Heart right ventricle (tissue), 16 donors: ENCODE data around the gene THRSP. TPM values are rescaled to one million over a fixed set of nuclear protein-coding genes. Genes with fewer than 3 reads are reported as not detected.

Experiments used
- ATAC-seq, 8 donors: fragments of 200-7000 bp; cut with Tn5 transposase; one replicate each; pipeline ENCODE4 v1.9.1; 2020; ENCODE audit warnings: mild to moderate bottlenecking in 8 of 8, moderate library complexity in 8 of 8, moderate number of reproducible peaks in 1 of 8
- DNase-seq, 2 donors: peaks; one replicate each; pipeline ENCODE4 v3.0.0-alpha.2; 2020
- H3K27ac ChIP-seq, 10 donors: fragments of 200-600 bp; sonication (generic) in 2 of 10; one replicate each; pipeline versions ENCODE4 v1.5.0 to v1.8.0; 2020 to 2022; ENCODE audit warnings: mild to moderate bottlenecking in 3 of 10
- H3K27me3 ChIP-seq, 7 donors: fragments of 200-600 bp; one replicate each; pipeline ENCODE4 v1.8.0; 2021 to 2022; ENCODE audit warnings: mild to moderate bottlenecking in 2 of 7
- H3K36me3 ChIP-seq, 9 donors: fragments of 200-600 bp; sonication (generic) in 1 of 9; one replicate each; pipeline versions ENCODE4 v1.5.0 to v1.8.0; 2020 to 2022; ENCODE audit warnings: mild to moderate bottlenecking in 2 of 9
- H3K4me1 ChIP-seq, 9 donors: fragments of 200-600 bp; sonication (generic) in 1 of 9; one replicate each; pipeline versions ENCODE4 v1.5.0 to v1.8.0; 2020 to 2022; ENCODE audit warnings: mild to moderate bottlenecking in 4 of 9
- H3K4me3 ChIP-seq, 10 donors: fragments of 200-600 bp; sonication (generic) in 2 of 10; one replicate each; pipeline versions ENCODE4 v1.5.0 to v1.8.0; 2020 to 2022; ENCODE audit warnings: mild to moderate bottlenecking in 7 of 10, moderate library complexity in 2 of 10
- H3K9me3 ChIP-seq, 11 donors: fragments of 200-600 bp in 10 of 11; sonication (generic) in 2 of 11; one replicate each; pipeline versions ENCODE4 v1.5.0 to v1.8.0; 2013 to 2022; ENCODE audit warnings: mild to moderate bottlenecking in 2 of 11, control low read depth in 1 of 11, moderate library complexity in 1 of 11
- CTCF ChIP-seq, 9 donors: fragments of 200-600 bp; sonication (generic) in 2 of 9; IDR thresholded peaks; one replicate each; pipeline versions ENCODE4 v1.5.0 to v1.8.0; 2021 to 2022; ENCODE audit warnings: antibody characterized with exemption in 9 of 9, mild to moderate bottlenecking in 5 of 9, moderate library complexity in 1 of 9
- WGBS, 2 donors: extraction: QIAGEN DNeasy Blood & Tissue Kit; methylation state at CpG; one replicate each; pipeline ENCODE4 v1.1.7; 2013; ENCODE audit warnings: inconsistent platforms in 1 of 2; 5-methylcytosine and 5-hydroxymethylcytosine counted together
- intact Hi-C, 10 donors: fragments of 100-400 bp; cut with DNase I; formaldehyde crosslinking; loops; one replicate each; pipeline versions ENCODE4 v1.11.1 to v1.14.2; 2022
- polyA plus RNA-seq, 2 donors: library from polyadenylated mRNA; stranded (reverse); fragments of 200-250 nt; gene quantifications; one replicate each; pipeline ENCODE4 v1.2.3, GENCODE V29; 2013
- total RNA-seq, 10 donors: library from RNA; stranded (reverse); fragmentation: NEBNext Ultra II Directional in 3 of 10; extraction: Animal tissue kit (Norgen Biotek cat#: 25700) in 3 of 10; gene quantifications; one replicate each; pipeline versions ENCODE4 v1.2.1 to v1.2.4, GENCODE V29; 2021 to 2023
- donor health status: Arrhythmogenic right ventricular cardiomyopathy.
- donor health status: ischemic (EF 13 %, LVEDD 7.1; RV severe dilation, severe dysfunction).
- donor health status: healthy with polysubstance abuse.
- donor health status: DM: no; HTN: yes; CAD: no.
- donor health status: DM: no; HTN: no; CAD: no.
- donor health status: ischemic (EF 25% LVEDD 6.9; RV normal size, moderate dysfunction).
- donor health status: ischemic (EF 25% LVEDD 5.7; RV mildly dilated, moderate dysfunction).
- donor health status: healthy.
- donor health status: DM: yes; HTN: yes; CAD: no.
- donor health status: Ischemic cardiomyopathy.
- donor health status: ischemic (EF 35%, LVEDD 5.7; RV mildly dilated, moderate dysfunction).
- donor health status: nonischemic (EF 11% LVEDD 7.7; RV severe dilation, severe dysfunction).
- donor health status: DM: yes; HTN: yes; CAD: no.
- donor health status: PGD.
- donor health status: ischemic (EF 29% LVEDD 5.4; RV normal size, mild dysfunction).
- donor health status: nonischemic (EF 23%, LVEDD 6.1; RV moderate dilation, normal function).

THRSP gene
- total and polyA plus RNA-seq, 12 donors = 0.21 to 25.4 (median 4.0) TPM; not detected in 3

GRCh38 chr11:78061921-78062311 is 1.7 kb upstream of the THRSP start:
- Histone ChIP-seq H3K36me3 (peaks cover 0 to 2% (median 0%) of the 10 kb centered on the region in 9 donors), H3K4me3 (no peak overlapping the region), H3K27me3 (no peaks in the 10 kb centered on the region), H3K9me3 (no peaks in the 10 kb centered on the region), H3K4me1 (peaks cover 0 to 16% (median 3%) of the 10 kb centered on the region in 9 donors), H3K27ac (peak overlapping the region in 1 of 10 donors; percentile 51)
- 34 to 55% methylated on average over 3 to 4 of the region's 4 CpGs for WGBS, 2 donors
- peak in 2 of 8 donors; percentile 2 to 23 for ATAC-seq
- no peak for TF ChIP-seq CTCF (IDR thresholded peaks at IDR 0.05)
- intact Hi-C loops = no loop called here
- DNase-seq = no peak

GRCh38 chr11:78062671-78063070 is 990 bp upstream of the THRSP start:
- DNase-seq (no peak), ATAC-seq (no peak)
- no peaks in the 10 kb centered on the region for H3K27me3 ChIP-seq
- 77 to 83% methylated on average over 2 of the region's 2 CpGs for whole genome bisulfite sequencing, 2 donors
- H3K4me3 ChIP-seq = no peak overlapping the region
- H3K36me3 ChIP-seq = peaks cover 0 to 10% (median 0%) of the 10 kb centered on the region in 9 donors
- intact Hi-C loops = no loop called here
- no peaks in the 10 kb centered on the region for H3K9me3 ChIP-seq
- H3K27ac ChIP-seq = no peak overlapping the region
- peaks cover 0 to 16% (median 3%) of the 10 kb centered on the region in 9 donors for H3K4me1 ChIP-seq
- no peak for TF ChIP-seq CTCF (IDR thresholded peaks at IDR 0.05)

GRCh38 chr11:78065203-78065602 is 1.5 kb downstream of the THRSP start:
- intact Hi-C loops = no loop called here
- no peaks in the 10 kb centered on the region for H3K27me3 ChIP-seq
- H3K9me3 ChIP-seq = no peaks in the 10 kb centered on the region
- no peak overlapping the region for H3K27ac ChIP-seq
- no peak overlapping the region for H3K4me3 ChIP-seq
- no peak for ATAC-seq
- no peak for DNase-seq
- peaks cover 0 to 35% (median 5%) of the 10 kb centered on the region in 9 donors for H3K36me3 ChIP-seq
- 72 to 79% methylated on average over 2 of the region's 2 CpGs for WGBS, 2 donors
- H3K4me1 ChIP-seq = peaks cover 0 to 29% (median 9%) of the 10 kb centered on the region in 9 donors
- TF ChIP-seq CTCF (IDR thresholded peaks at IDR 0.05) = no peak

GRCh38 chr11:78066471-78066870 is 2.8 kb downstream of the THRSP start:
- H3K27ac ChIP-seq = no peak overlapping the region
- WGBS, 2 donors = 79 to 91% methylated on average over 2 of the region's 2 CpGs
- ATAC-seq (no peak), DNase-seq (no peak)
- H3K36me3 ChIP-seq = peaks cover 0 to 48% (median 10%) of the 10 kb centered on the region in 9 donors
- H3K9me3 ChIP-seq = no peaks in the 10 kb centered on the region
- H3K4me1 ChIP-seq = peaks cover 0 to 28% (median 7%) of the 10 kb centered on the region in 9 donors
- intact Hi-C loops = no loop called here
- H3K27me3 ChIP-seq = no peaks in the 10 kb centered on the region
- TF ChIP-seq CTCF (IDR thresholded peaks at IDR 0.05) = no peak
- H3K4me3 ChIP-seq = no peak overlapping the region
